Keratinocyte (primary cell): ENCODE data around the gene FOXI1. TPM values are rescaled to one million over a fixed set of nuclear protein-coding genes. Genes with fewer than 3 reads are reported as not detected.

Experiments
- DNase-seq: peaks from one replicate; pipeline ENCODE4 v3.0.0-alpha.2; 2011; ENCODE audit warnings: low read depth, missing footprints, low spot score
- FAIRE-seq: peaks from 2 replicates; lab custom pipeline; 2011; peaks lifted over from hg19 to GRCh38; lab: Jason Lieb, UNC
- H2AFZ ChIP-seq: 2 replicates; pipeline ENCODE4 v1.6.0; 2012; ENCODE audit warnings: low read length, control low read depth, inconsistent platforms; ENCODE audit not compliant: control insufficient read depth
- H3K27ac ChIP-seq: 2 replicates; pipeline ENCODE4 v1.5.1; 2011; ENCODE audit warnings: low read length; ENCODE audit not compliant: control insufficient read depth, insufficient read depth
- H3K27me3 ChIP-seq: 3 replicates; pipeline ENCODE4 v1.6.0; 2011; ENCODE audit warnings: low read length; ENCODE audit not compliant: control insufficient read depth, insufficient read depth; ENCODE audit errors: extremely low read depth
- H3K36me3 ChIP-seq, 2 experiments: 2 replicates in 1 of 2; 3 replicates in 1 of 2; pipeline ENCODE4 v1.5.1; 2011; ENCODE audit warnings: low read length in 2 of 2, mild to moderate bottlenecking in 1 of 2; ENCODE audit not compliant: control insufficient read depth in 2 of 2, insufficient read depth in 2 of 2; ENCODE audit errors: extremely low read depth in 1 of 2
- H3K4me1 ChIP-seq: 3 replicates; pipeline ENCODE4 v1.5.1; 2011; ENCODE audit warnings: low read length; ENCODE audit not compliant: control insufficient read depth, insufficient read depth; ENCODE audit errors: extremely low read depth
- H3K4me2 ChIP-seq: 3 replicates; pipeline ENCODE4 v1.6.0; 2011; ENCODE audit warnings: low read depth, low read length; ENCODE audit not compliant: control insufficient read depth, insufficient read depth; ENCODE audit errors: extremely low read depth
- H3K4me3 ChIP-seq, 3 experiments: fragments of 200-600 bp in 1 of 3; sonication (generic) in 1 of 3; 2 replicates in 2 of 3; 3 replicates in 1 of 3; pipeline ENCODE4 v1.5.1; 2011 to 2016; ENCODE audit warnings: low read length in 3 of 3, mild to moderate bottlenecking in 3 of 3, control low read depth in 2 of 3, inconsistent platforms in 1 of 3, low read depth in 1 of 3, mixed read lengths in 1 of 3, mixed run types in 1 of 3, moderate library complexity in 1 of 3; ENCODE audit not compliant: control insufficient read depth in 2 of 3, insufficient read depth in 2 of 3; ENCODE audit errors: extremely low read depth in 1 of 3
- H3K79me2 ChIP-seq: 2 replicates; pipeline ENCODE4 v1.6.0; 2012; ENCODE audit warnings: low read length; ENCODE audit not compliant: control insufficient read depth, insufficient read depth
- H3K9ac ChIP-seq: 3 replicates; pipeline ENCODE4 v1.6.0; 2011; ENCODE audit warnings: low read length; ENCODE audit not compliant: control insufficient read depth, insufficient read depth; ENCODE audit errors: extremely low read depth
- H3K9me1 ChIP-seq: 3 replicates; pipeline ENCODE4 v1.6.0; 2011; ENCODE audit warnings: low read length; ENCODE audit not compliant: control insufficient read depth, insufficient read depth; ENCODE audit errors: extremely low read depth
- H3K9me3 ChIP-seq: 2 replicates; pipeline ENCODE4 v1.5.1; 2012; ENCODE audit warnings: low read depth, low read length; ENCODE audit not compliant: control insufficient read depth
- H4K20me1 ChIP-seq: 3 replicates; pipeline ENCODE4 v1.6.0; 2011; ENCODE audit warnings: low read length; ENCODE audit not compliant: control insufficient read depth, insufficient read depth; ENCODE audit errors: extremely low read depth
- CTCF ChIP-seq, 3 experiments: IDR thresholded peaks in 1 of 3; conservative IDR thresholded peaks in 1 of 3; optimal IDR thresholded peaks in 1 of 3; 2 replicates in 2 of 3; 3 replicates in 1 of 3; pipeline versions ENCODE3 to v1.5.1; 2011; ENCODE audit warnings: low read length in 3 of 3, mild to moderate bottlenecking in 3 of 3, moderate library complexity in 2 of 3, control low read depth in 1 of 3, inconsistent platforms in 1 of 3; ENCODE audit not compliant: insufficient read depth in 2 of 3; ENCODE audit errors: extremely low read depth in 1 of 3
- EZH2 ChIP-seq: IDR thresholded peaks from one replicate; pipeline ENCODE4 v1.6.1; 2012; ENCODE audit warnings: inconsistent platforms, mild to moderate bottlenecking, low read length, moderate library complexity
- dilution Hi-C: fragments of 300-500 bp; cut with MboI; formaldehyde crosslinking; loops from one replicate; pipeline ENCODE4 v1.7.0; 2020; ENCODE audit warnings: low sequenced_read_pairs; ENCODE audit not compliant: extremely low pct_ligation_motif_present
- polyA plus RNA-seq, 5 experiments: library from polyadenylated mRNA; depleted of rRNA in 3 of 5; stranded (reverse) in 3 of 5; stranded (forward) in 1 of 5; unstranded in 1 of 5; fragments of >200 nt; gene quantifications; 1 replicate in 1 of 5; 2 replicates in 3 of 5; 3 replicates in 1 of 5; pipeline versions ENCODE4 v1.2.1 to v1.2.3, GENCODE V29; 2011 to 2012; ENCODE audit warnings: missing spikeins in 2 of 5, low read depth in 1 of 5, low replicate concordance in 1 of 5

Gene FOXI1
- polyA plus RNA-seq, 1 donor (not counting 4 experiments of a cell fraction or from before 2014, with no cell fraction given) = not detected

GRCh38 chr5:170076739-170077138, 29.0 kb upstream of the FOXI1 start:
- FAIRE-seq = no peak
- no peaks in the 10 kb centered on the region for H3K27me3 ChIP-seq
- dilution Hi-C loops = no loop called here

GRCh38 chr5:170077526-170077925, 28.2 kb upstream of the FOXI1 start:
- Histone ChIP-seq H3K36me3 (no peaks in the 10 kb centered on the region), H3K27ac (no peak overlapping the region), H3K4me1 (no peaks in the 10 kb centered on the region), H3K79me2 (no peaks in the 10 kb centered on the region), H3K9me1 (no peaks in the 10 kb centered on the region), H3K4me2 (no peak overlapping the region), H3K4me3 (no peak overlapping the region), H4K20me1 (no peaks in the 10 kb centered on the region), H2AFZ (no peak overlapping the region), H3K9me3 (no peaks in the 10 kb centered on the region), H3K27me3 (no peaks in the 10 kb centered on the region), H3K9ac (no peak overlapping the region)
- no peak for TF ChIP-seq CTCF (optimal IDR thresholded peaks at IDR 0.05 in 1 of 3, IDR thresholded peaks at IDR 0.05 in 1 of 3, conservative IDR thresholded peaks at IDR 0.05 in 1 of 3; ENCODE audit: extremely low read depth in 1 of 3, insufficient read depth in 2 of 3, low read length in 3 of 3)
- no peak for TF ChIP-seq EZH2
- no peak for DNase-seq
- dilution Hi-C loops = no loop called here
- FAIRE-seq = no peak

More at GRCh38 chr5:170076739-170077138, 29.0 kb upstream of the FOXI1 start:
- no peak for TF ChIP-seq CTCF (optimal IDR thresholded peaks at IDR 0.05 in 1 of 3, IDR thresholded peaks at IDR 0.05 in 1 of 3, conservative IDR thresholded peaks at IDR 0.05 in 1 of 3; ENCODE audit: extremely low read depth in 1 of 3, insufficient read depth in 2 of 3, low read length in 3 of 3)
- no peak for TF ChIP-seq EZH2
- Histone ChIP-seq H4K20me1 (no peaks in the 10 kb centered on the region), H3K4me3 (no peak overlapping the region), H3K9me3 (no peaks in the 10 kb centered on the region), H3K9me1 (no peaks in the 10 kb centered on the region), H3K79me2 (no peaks in the 10 kb centered on the region), H2AFZ (no peak overlapping the region), H3K27ac (no peak overlapping the region), H3K4me1 (no peaks in the 10 kb centered on the region), H3K36me3 (no peaks in the 10 kb centered on the region), H3K4me2 (no peak overlapping the region), H3K9ac (no peak overlapping the region)
- no peak for DNase-seq
